IPS DF 4.7 (cell line): ENCODE results near the gene SLAMF9.

Source experiments
- DNase-seq: peaks from one replicate; pipeline ENCODE4 v3.0.0-alpha.2; 2013; ENCODE audit warnings: low spot score; ENCODE audit errors: extremely low read depth

SLAMF9 gene

GRCh38 chr1:159977364-159978106 is 23.5 kb upstream of the SLAMF9 start:
- DNase-seq = no peak

DNA sequence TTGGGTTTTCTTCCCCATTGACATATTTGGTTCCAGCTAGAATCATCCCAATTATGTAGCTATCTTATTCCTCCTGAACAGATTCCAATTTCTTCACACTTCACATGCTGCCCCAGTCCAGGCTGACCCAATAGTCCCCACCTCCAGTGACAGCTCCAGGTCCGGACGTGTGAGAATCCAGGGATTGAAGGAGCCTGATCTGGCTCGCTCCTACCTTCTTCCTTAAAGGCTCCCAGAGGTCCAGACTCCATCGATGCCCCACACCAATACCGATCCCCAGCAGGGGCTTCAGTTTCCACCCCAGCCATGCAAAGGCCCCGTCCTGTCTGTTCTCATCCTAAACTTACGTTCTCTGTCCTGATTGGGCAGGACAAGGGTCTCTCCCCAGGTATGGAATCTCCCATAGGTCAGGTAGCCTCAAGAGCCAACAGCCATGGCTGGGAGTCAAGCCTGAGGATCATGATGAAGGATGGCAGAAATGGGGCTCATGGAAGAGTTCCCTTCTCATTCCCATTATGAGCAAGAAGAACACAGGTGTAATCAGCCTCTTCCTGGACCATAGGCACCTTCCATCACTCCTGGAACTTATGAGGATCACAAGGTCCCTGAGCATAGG is 20.4 kb upstream of the SLAMF9 start:
- DNase-seq = no peak

GRCh38 chr1:159973350-159973940 is 19.4 kb upstream of the SLAMF9 start:
- no peak for DNase-seq

GRCh38 chr1:159972443-159973205 is 18.6 kb upstream of the SLAMF9 start:
- no peak for DNase-seq

GRCh38 chr1:159970932-159971342 is 16.9 kb upstream of the SLAMF9 start:
- DNase-seq = no peak

GRCh38 chr1:159968901-159969300 is 14.9 kb upstream of the SLAMF9 start:
- no peak for DNase-seq

DNA sequence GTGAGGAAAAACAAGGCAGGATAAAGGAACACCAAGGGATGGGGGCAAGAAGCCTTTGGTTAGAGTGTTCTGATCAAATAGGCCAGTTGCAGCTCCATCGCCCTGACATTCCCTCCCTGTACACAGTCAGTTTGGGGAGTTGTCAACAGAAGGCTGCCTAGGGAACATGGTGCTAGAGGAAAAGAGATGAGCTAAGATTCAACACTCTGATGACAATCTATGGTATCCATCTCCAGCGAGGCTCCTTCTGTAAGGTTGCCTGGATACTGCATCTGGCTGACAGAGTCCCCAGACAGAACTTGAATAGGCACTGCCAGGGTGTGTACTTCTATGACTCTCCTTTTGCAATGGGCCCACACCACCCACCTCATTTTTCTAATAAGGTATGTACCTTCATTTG is 11.2 kb upstream of the SLAMF9 start:
- no peak for DNase-seq

GRCh38 chr1:159964144-159964543 is 10.1 kb upstream of the SLAMF9 start:
- no peak for DNase-seq

DNA sequence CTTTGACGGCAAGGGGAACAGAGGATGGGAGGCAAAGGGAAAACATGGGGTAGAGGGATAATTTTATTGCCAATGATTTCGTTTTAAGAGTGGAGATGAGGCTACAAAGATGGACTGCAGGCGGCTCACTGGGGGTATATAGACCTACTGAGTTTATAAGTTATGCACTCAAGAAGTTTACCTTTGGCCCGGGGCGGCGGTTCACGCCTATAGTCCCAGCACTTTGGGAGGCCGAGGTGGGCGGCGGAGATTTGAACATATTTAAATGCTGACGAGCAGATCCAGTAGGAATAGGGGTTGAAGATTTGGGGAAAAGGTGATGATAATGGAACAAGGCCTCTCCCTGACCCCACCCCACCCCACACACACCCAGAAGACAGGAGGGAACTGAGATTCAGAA is 8.1 kb upstream of the SLAMF9 start:
- DNase-seq = no peak

DNA sequence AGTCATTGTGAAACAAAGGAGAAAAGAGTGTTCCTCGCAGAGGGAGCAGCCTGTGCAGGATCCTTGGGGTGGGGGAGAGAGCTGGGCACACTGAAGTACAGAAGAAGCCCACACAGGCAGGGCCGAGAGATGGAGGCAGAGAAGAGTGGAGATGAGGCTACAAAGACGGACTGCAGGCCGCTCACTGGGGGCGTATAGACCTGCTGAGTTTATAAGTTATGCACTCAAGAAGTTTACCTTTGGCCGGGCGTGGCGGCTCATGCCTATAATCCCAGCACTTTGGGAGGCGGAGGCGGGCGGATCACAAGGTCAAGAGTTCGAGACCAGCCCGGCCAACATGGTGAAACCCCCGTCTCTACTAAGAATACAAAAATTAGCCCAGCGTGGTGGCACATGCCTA is 7.6 kb upstream of the SLAMF9 start:
- no peak for DNase-seq

- no peak for DNase-seq
These were observed 6.8 kb upstream of the SLAMF9 start for GRCh38 chr1:159960721-159961381.

- DNase-seq = no peak
These were observed 5.4 kb upstream of the SLAMF9 start for GRCh38 chr1:159959451-159959850.

- DNase-seq = no peak
These were observed 4.8 kb upstream of the SLAMF9 start for GRCh38 chr1:159958719-159959380.

DNA sequence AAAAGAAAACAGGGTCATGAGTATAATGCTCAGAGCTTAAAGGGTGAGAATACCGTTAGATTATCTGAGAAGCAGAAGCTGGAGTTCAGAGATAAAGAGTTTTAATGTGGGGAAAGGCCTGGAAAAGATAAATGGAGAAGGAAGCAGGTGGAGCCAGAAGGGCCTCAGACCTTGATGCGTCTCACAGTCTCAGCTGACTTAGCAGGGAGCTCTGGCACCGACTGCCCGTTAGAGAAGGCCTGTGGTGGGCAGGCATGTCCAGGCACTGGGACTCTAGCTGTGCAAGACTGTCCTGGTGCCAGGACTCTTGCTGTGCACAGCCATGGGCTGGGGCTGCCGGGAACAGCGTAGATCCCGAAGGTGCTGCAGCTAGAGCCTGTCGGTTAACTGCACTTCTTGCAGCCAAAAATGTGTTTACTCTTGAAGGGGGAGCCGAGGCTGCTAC is 3.8 kb upstream of the SLAMF9 start:
- DNase-seq = no peak

DNA sequence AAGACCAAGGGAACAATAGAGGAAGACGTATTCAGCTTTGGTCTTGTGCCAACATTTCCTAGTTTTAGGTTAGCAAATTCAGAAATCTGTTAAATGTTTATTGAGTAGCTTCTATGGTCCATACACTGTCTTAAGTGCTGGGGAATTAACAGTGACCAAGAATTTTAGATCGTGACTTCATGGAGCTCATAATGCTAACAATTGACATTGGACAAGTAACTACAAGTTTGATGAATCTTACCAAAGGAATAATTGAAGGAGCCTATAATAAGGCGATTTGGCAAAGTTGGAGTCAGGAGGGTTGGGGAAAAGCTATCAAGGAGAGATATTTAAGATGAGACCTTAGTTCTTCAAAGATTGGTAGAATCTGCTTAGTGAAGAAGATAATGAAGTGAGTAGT is 1.4 kb upstream of the SLAMF9 start:
- DNase-seq = no peak

DNA sequence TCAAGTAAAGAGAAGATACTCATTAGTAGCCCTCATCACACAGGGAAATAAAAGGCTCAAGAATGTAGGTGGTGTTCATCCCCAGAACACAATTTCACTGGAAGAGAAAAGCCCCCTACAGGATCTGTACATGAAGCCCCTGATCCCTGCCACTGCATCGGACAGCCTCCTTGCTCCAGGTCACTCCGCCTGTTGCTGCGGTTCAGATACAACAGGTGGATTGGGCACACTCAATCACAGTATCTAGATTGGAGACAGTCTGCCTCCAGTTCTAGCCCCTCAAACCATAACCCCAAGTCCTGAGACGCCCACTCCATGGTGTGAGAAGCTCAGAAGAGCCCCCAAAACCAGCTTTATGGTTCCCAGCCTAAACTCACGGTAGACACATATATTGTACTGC is 1.1 kb downstream of the SLAMF9 start:
- DNase-seq = no peak

- no peak for DNase-seq
These were observed 2.5 kb downstream of the SLAMF9 start for GRCh38 chr1:159951551-159951950.

- no peak for DNase-seq
These were observed 3.0 kb downstream of the SLAMF9 start for GRCh38 chr1:159951016-159951415.

GRCh38 chr1:159949981-159950381 is 4.1 kb downstream of the SLAMF9 start:
- DNase-seq = no peak

GRCh38 chr1:159949123-159949522 is 4.9 kb downstream of the SLAMF9 start:
- no peak for DNase-seq

DNA sequence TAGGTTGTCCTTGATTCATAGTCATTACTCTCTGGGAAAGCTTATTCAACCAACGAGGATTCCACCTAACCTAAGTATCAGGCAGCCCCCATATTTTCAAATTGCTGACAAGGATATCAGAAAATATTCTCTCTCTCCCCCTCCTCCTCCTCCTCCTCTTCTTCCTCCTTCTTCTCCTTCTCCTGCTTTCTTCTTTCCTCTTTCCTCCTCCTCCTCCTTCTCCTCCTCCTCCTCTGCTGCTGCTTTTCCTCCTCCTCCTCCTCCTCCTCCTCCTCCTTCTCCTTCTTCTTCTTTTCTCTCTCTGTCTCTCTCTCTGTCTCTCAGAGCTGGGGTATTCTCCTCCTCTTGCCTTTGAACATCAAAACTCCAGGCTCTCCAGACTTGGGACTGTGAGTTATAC is 6.1 kb downstream of the SLAMF9 start:
- no peak for DNase-seq
